Pancreas (tissue), 10 donors: ENCODE measurements around the gene CCNJL. TPM values are rescaled to one million over a fixed set of nuclear protein-coding genes. Genes with fewer than 3 reads are reported as not detected.

Experiments used
- ATAC-seq, 4 donors: fragments of 200-7000 bp; cut with Tn5 transposase; one replicate each; pipeline versions ENCODE4 v1.8.0 to v1.9.1; 2020; ENCODE audit warnings: mild to moderate bottlenecking in 4 of 4, moderate library complexity in 4 of 4
- DNase-seq, 6 donors: peaks; one replicate each; pipeline ENCODE4 v3.0.0-alpha.2; 2020
- FAIRE-seq: peaks from 2 replicates; lab custom pipeline; 2012; peaks lifted over from hg19 to GRCh38; lab: Jason Lieb, UNC
- H3K27ac ChIP-seq, 4 donors: fragments of 200-600 bp; sonication (generic); 1 replicate in 3 of 4; 2 replicates in 1 of 4; pipeline versions ENCODE4 v1.5.0 to v1.8.0; 2020
- H3K27me3 ChIP-seq, 4 donors: fragments of 200-600 bp; one replicate each; pipeline ENCODE4 v1.8.0; 2021
- H3K36me3 ChIP-seq, 3 donors: fragments of 200-600 bp; sonication (generic) in 1 of 3; one replicate each; pipeline versions ENCODE4 v1.5.0 to v1.8.0; 2020 to 2021
- H3K4me1 ChIP-seq, 3 donors: fragments of 200-600 bp; one replicate each; pipeline ENCODE4 v1.8.0; 2021
- H3K4me3 ChIP-seq, 4 donors: fragments of 200-600 bp; sonication (generic) in 2 of 4; one replicate each; pipeline versions ENCODE4 v1.5.0 to v1.8.0; 2020 to 2021
- H3K9me3 ChIP-seq, 4 donors: fragments of 200-600 bp; one replicate each; pipeline ENCODE4 v1.8.0; 2021
- CTCF ChIP-seq, 4 donors: fragments of 200-600 bp; sonication (generic) in 3 of 4; IDR thresholded peaks; one replicate each; pipeline versions ENCODE4 v1.5.0 to v1.8.0; 2021; ENCODE audit warnings: antibody characterized with exemption in 4 of 4
- WGBS, 2 donors: extraction: QIAGEN DNeasy Blood & Tissue Kit; methylation state at CpG; one replicate each; pipeline ENCODE4 v1.1.7; 2013; 5-methylcytosine and 5-hydroxymethylcytosine counted together
- intact Hi-C, 3 donors: fragments of 100-400 bp; cut with DNase I; formaldehyde crosslinking; loops; one replicate each; pipeline versions ENCODE4 v1.11.1 to v1.14.2; 2022
- polyA plus RNA-seq, 2 donors: library from polyadenylated mRNA; stranded (reverse); fragments of 200-250 nt; gene quantifications; one replicate each; pipeline ENCODE4 v1.2.3, GENCODE V29; 2013
- total RNA-seq, 6 donors: library from RNA; stranded (reverse); fragmentation: NEBNext Ultra II Directional in 4 of 6; extraction: Animal tissue kit (Norgen Biotek cat#: 25700) in 4 of 6; gene quantifications; one replicate each; pipeline versions ENCODE4 v1.2.1 to v1.2.4, GENCODE V29; 2021 to 2023
- donor health status: healthy with polysubstance abuse.
- donor health status: DM: no; HTN: no; CAD: no; lungs with moderate emphysema.
- donor health status: DM: no; HTN: no; CAD: no.
- donor health status: control.
- donor health status: control.
- donor health status: Bipolar disorder and iron deficiency.
- donor health status: DM: yes; HTN: yes; CAD: no.
- donor health status: DM: no; HTN: no; CAD: no.
- donor health status: DM: no; HTN: no; CAD: no.
- donor health status: DM: yes; HTN: yes; CAD: no.

CCNJL gene
- total and polyA plus RNA-seq, 8 donors: 0.06 to 0.58 (median 0.14) TPM

DNA sequence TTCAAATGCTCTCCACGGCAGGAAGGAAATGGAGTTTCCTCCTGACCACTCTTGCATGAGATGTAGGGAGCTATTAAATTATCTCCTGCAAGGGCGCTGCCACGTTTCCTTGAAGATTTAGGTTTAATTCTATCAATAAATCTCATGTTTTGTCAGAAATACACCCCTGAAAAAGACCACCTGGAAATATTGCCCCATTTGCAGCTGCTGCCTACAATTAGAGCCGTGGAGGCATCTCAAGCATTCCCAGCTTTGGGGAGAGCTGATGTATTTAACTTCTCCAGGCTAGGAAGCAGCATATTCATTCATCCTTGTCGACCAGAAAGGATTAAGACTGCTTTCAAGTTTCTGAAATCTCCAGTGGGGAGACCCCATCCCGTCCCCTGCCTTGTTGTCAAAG lies 40.5 kb downstream of the CCNJL start:
- no peak overlapping the region for H3K27ac ChIP-seq
- no peak for TF ChIP-seq CTCF (IDR thresholded peaks at IDR 0.05)
- ATAC-seq: no peak
- H3K9me3 ChIP-seq: no peaks in the 10 kb centered on the region
- no peak for DNase-seq
- peaks cover 0 to 2% (median 0%) of the 10 kb centered on the region in 3 donors for H3K4me1 ChIP-seq
- H3K4me3 ChIP-seq: no peak overlapping the region
- no peaks in the 10 kb centered on the region for H3K36me3 ChIP-seq
- no peaks in the 10 kb centered on the region for H3K27me3 ChIP-seq
- WGBS, 2 donors: 66 to 70% methylated on average over 6 of the region's 6 CpGs
- intact Hi-C loops: no loop called here
- FAIRE-seq: no peak

- 62 to 75% methylated on average over 8 of the region's 8 CpGs for WGBS, 2 donors
- FAIRE-seq (no peak), DNase-seq (no peak), ATAC-seq (peak in 2 of 4 donors; percentile 31 to 61)
- Histone ChIP-seq H3K36me3 (no peaks in the 10 kb centered on the region), H3K4me3 (no peak overlapping the region), H3K27me3 (no peaks in the 10 kb centered on the region), H3K4me1 (peaks cover 0 to 2% (median 0%) of the 10 kb centered on the region in 3 donors), H3K9me3 (no peaks in the 10 kb centered on the region), H3K27ac (no peak overlapping the region)
- intact Hi-C loops: no loop called here
- TF ChIP-seq CTCF (IDR thresholded peaks at IDR 0.05): no peak
Measured at GRCh38 chr5:160271396-160271795, 41.0 kb downstream of the CCNJL start.

DNA sequence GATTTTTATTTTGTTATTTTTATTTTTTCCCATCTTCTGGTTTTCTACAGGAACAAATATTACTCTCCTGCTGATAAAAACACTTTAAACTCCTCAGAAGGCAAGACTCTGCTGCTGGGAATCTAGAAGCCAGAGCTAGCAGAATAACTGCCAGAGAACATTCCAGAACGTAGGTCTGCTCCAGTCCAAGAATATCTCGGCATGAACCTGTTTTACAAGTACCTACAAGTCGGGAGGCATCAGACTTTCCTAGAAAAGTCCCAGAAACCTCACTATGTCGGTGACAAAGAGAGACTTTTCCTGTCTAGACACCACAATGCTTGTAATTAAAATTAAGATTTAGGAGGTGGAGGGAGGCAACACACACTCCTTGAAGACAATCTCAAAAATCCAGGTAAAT lies 41.7 kb downstream of the CCNJL start:
- H3K4me1 ChIP-seq: peaks cover 0 to 2% (median 0%) of the 10 kb centered on the region in 3 donors
- no peaks in the 10 kb centered on the region for H3K27me3 ChIP-seq
- WGBS, 2 donors: 38 to 52% methylated on average over 4 of the region's 4 CpGs
- ATAC-seq (no peak), FAIRE-seq (no peak), DNase-seq (no peak)
- no peak overlapping the region for H3K27ac ChIP-seq
- intact Hi-C loops: no loop called here
- H3K4me3 ChIP-seq: no peak overlapping the region
- no peak for TF ChIP-seq CTCF (IDR thresholded peaks at IDR 0.05)
- no peaks in the 10 kb centered on the region for H3K36me3 ChIP-seq
- no peaks in the 10 kb centered on the region for H3K9me3 ChIP-seq

DNA sequence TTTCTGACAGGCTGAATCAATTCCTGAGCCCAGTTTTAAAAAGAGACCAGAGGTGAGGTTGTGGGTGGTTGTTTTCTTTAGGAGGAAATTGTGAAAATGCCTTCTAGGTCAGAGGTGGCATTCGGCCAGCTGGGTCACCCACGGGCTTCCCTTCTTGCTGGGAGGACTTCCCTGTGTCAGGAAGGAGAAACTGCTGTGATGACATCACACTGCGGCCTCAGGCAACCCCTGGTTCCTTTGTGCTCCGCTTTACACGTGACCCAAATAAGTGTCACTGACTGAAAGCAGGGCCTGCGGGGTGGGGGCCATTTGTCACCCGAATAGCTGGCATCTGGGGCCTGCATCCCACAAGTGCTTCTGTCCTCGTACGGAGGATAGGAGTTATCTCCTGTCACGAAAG lies 43.3 kb downstream of the CCNJL start:
- 51 to 59% methylated on average over 10 of the region's 10 CpGs for WGBS, 2 donors
- peak in 5 of 6 donors; percentile 55 to 75 (median 60) for DNase-seq
- Histone ChIP-seq H3K9me3 (no peaks in the 10 kb centered on the region), H3K4me3 (no peak overlapping the region), H3K27ac (no peak overlapping the region), H3K27me3 (no peaks in the 10 kb centered on the region), H3K36me3 (no peaks in the 10 kb centered on the region), H3K4me1 (peaks cover 0 to 2% (median 0%) of the 10 kb centered on the region in 3 donors)
- intact Hi-C loops: no loop called here
- TF ChIP-seq CTCF (IDR thresholded peaks at IDR 0.05): no peak
- peak in 3 of 4 donors; percentile 68 to 84 (median 83) for ATAC-seq
- no peak for FAIRE-seq

- no peak for ATAC-seq
- H3K27me3 ChIP-seq: no peaks in the 10 kb centered on the region
- no peaks in the 10 kb centered on the region for H3K9me3 ChIP-seq
- TF ChIP-seq CTCF (IDR thresholded peaks at IDR 0.05): no peak
- no peak for FAIRE-seq
- no peak for DNase-seq
- H3K27ac ChIP-seq: no peak overlapping the region
- intact Hi-C loops: no loop called here
- peaks cover 0 to 2% (median 0%) of the 10 kb centered on the region in 3 donors for H3K4me1 ChIP-seq
- H3K4me3 ChIP-seq: no peak overlapping the region
- WGBS, 2 donors: 84 to 89% methylated on average over 5 of the region's 5 CpGs
- H3K36me3 ChIP-seq: no peaks in the 10 kb centered on the region
Measured at GRCh38 chr5:160268121-160268520, 44.2 kb downstream of the CCNJL start.
